Posterior vena cava (tissue), 2 donors: Measurements from ENCODE around the gene NDUFA7. TPM values are rescaled to one million over a fixed set of nuclear protein-coding genes. Genes with fewer than 3 reads are reported as not detected.
"Not testable (repeated sequence)": the region's sequence is repeated elsewhere in the genome, so short reads cannot be mapped to it uniquely, and the experiment has no call there.

ENCODE experiments used
- DNase-seq: peaks from one replicate; pipeline ENCODE4 v3.0.0-alpha.2; 2020; ENCODE audit warnings: low spot score
- intact Hi-C, 2 donors: fragments of 100-400 bp; cut with DNase I; formaldehyde crosslinking; loops; one replicate each; pipeline versions ENCODE4 v1.14.1 to v1.14.2; 2022 to 2023
- total RNA-seq, 2 donors: library from RNA; stranded (reverse); fragmentation: NEBNext Ultra II Directional; extraction: Animal tissue kit (Norgen Biotek cat#: 25700); gene quantifications; one replicate each; pipeline ENCODE4 v1.2.1, GENCODE V29; 2021
- donor health status: DM: yes; HTN: yes; CAD: no.
- donor health status: DM: yes; HTN: yes; CAD: no.

The NDUFA7 gene
- total RNA-seq, 2 donors from 2014 or later: 29.8 to 31.2 TPM

GRCh38 chr19:8324186-8325050 is 3.2 kb upstream of the NDUFA7 start:
- intact Hi-C loops: no loop called here
- no peak for DNase-seq

- intact Hi-C loops: no loop called here
- DNase-seq: no peak
Observed at GRCh38 chr19:8323781-8324185, 2.6 kb upstream of the NDUFA7 start.

GRCh38 chr19:8322638-8322997 is 1.4 kb upstream of the NDUFA7 start:
- DNase-seq: no peak
- intact Hi-C loops: no loop called here

- no peak for DNase-seq
- intact Hi-C loops: no loop called here
Observed at GRCh38 chr19:8321986-8322637, 937 bp upstream of the NDUFA7 start.

GRCh38 chr19:8320564-8321066 is 560 bp downstream of the NDUFA7 start:
- DNase-seq: no peak

DNA sequence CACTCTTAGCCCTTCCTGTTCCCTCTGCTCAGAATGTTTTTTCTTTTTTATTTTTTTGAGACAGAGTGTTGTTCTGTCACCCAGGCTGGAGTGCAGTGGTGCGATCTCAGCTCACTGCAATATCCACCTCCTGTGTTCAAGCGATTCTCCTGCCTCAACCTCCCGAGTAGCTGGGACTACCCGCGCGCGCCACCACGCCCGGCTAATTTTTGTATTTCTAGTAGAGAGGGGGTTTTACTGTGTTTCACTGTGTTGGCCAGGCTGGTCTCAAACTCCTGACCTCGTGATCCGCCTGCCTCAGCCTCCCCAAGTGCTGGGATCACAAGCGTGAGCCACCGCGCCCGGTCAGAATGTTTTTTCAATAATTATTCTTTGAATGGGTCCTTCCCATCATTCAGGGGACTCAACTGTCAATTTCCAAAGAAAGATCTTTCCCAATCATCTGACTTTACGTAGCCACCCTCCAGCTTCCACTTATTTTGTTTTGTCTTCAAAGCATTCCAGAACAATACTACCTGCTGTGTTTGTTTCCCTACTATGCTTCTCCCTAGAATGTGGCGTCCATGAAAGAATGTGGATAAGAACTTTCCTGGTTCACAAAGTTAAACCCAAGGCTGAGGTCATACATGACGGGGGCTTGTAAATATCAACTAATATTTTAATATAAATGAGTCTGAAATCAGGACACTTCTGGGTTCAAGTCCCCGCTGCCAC is 1.2 kb downstream of the NDUFA7 start:
- no peak for DNase-seq
- intact Hi-C loops: no loop called here

More at GRCh38 chr19:8320564-8321066, 560 bp downstream of the NDUFA7 start:
- intact Hi-C loops: no loop called here

GRCh38 chr19:8318835-8319234 is 2.3 kb downstream of the NDUFA7 start:
- DNase-seq, intact Hi-C loops: not testable (repeated sequence)

- intact Hi-C loops: no loop called here
- DNase-seq: no peak
Observed at GRCh38 chr19:8316351-8317125, 4.6 kb downstream of the NDUFA7 start.

- intact Hi-C loops: not testable (repeated sequence)
Observed at GRCh38 chr19:8314981-8315640, 6.1 kb downstream of the NDUFA7 start.

GRCh38 chr19:8311461-8312260 is 9.5 kb downstream of the NDUFA7 start:
- intact Hi-C loops: no loop called here
- DNase-seq: peak; percentile 75

More at GRCh38 chr19:8314981-8315640, 6.1 kb downstream of the NDUFA7 start:
- not testable (repeated sequence) for DNase-seq

DNA sequence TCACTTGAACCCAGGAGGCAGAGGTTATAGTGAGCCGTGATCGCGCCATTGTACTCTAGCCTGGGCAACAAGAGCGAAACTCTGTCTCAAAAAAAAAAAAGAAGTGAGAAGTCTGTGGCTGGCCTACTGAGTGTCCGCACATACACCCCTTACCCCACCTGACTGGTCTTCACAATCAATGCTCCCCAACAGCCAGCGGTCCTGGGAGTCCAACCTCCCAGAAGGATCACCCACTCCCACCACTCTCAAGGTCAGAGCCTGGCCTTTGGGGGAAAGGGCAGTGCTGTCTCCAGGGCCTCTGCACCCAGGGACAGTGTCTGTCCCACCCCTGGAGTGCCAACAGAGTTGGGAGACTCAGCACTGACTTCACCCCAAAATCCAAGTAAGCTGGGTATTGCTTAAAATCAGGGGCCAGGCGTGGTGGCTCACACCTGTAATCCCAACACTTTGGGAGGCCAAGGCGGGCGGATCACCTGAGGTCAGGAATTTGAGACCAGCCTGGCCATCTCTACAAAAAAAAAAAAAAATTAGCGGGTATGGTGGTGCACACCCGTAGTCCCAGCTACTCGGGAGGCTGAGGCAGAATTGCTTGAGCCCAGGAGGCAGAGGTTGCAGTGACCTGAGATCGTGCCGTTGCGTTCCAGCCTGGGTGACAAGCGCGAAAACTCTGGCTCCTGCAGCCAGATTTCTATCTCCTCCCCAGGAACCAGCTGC is 10.7 kb downstream of the NDUFA7 start:
- peak; percentile 46 for DNase-seq
- intact Hi-C loops: no loop called here

GRCh38 chr19:8308891-8309291 is 12.3 kb downstream of the NDUFA7 start:
- DNase-seq: peak; percentile 52
- intact Hi-C loops: no loop called here

- intact Hi-C loops: no loop called here
Observed at GRCh38 chr19:8307965-8308866, 13.0 kb downstream of the NDUFA7 start, which contains the start of gene CD320. Gene CD320, minus strand, starts transcription at chr19:8308358. Its CDS starts 68 bp downstream, at chr19:8308290.

DNA sequence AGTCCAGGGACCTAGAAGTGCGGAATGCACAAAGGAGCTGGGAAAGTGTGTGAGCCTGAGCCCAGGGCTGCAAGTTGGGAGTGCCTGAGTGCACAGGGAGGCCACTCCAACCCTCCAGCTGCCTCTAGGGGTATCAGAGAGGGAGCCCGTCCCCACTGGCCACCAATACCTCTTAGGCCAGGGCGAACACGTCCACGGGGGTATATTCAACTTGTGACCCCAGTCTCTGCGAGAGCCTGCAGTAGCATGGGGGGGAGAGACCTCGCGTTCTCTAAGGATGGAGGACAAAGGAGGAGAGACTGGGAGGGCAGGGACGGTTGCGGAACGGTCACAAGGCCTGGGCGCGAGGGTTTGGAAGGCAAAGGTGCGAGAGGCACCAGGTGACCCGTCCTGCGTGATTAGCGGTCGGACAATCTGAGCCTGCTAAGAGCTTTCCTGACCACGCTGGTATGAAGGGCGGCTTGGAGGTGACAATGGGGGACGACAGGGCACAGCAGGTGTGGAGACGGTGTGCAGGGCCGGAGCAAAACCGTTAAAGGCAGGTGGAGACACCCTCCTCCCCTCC is 13.7 kb downstream of the NDUFA7 start:
- intact Hi-C loops: no loop called here
- DNase-seq: peak; percentile 74

More at GRCh38 chr19:8307965-8308866, 13.0 kb downstream of the NDUFA7 start, which contains the start of gene CD320:
- DNase-seq: peak; percentile 97

DNA sequence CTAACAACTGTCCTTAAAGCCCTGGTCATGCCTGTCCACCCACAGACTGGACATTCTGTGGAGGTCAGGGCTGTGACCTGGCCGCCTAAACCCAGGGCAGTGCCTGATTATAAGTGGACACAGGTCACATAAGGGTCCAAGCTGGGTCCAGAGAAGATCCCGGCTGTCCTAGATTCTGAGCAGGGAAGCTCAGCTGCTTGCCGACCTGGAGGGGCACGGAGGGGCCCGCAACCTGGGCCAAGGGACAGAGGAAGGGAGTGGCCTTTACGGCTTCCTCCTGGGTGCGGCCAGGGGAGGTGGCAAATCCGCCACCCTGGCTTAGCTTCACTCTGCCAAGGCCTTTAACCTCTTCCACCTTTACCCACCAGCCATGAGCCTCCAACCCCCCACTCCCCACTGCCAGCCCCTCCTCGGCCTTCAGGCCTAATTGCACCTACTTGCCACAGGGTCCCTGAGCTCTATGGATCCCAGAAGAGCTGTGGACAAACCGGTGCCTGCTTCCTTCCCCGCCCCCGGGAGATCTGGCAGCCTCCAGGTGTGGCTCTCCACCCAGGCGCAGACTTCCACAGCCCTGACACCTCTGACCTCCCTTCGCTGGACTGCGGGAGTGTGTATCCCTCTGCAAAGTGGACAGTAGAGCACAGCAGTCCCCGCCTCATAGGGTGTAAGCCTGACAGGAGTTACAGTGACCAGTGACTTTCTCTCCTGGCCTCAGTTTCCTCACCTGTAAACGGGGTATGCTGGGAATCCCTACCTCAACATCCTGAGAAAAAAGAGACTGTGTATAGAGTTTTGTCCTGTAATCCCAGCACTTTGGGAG is 14.7 kb downstream of the NDUFA7 start:
- peak; percentile 76 for DNase-seq
- intact Hi-C loops: no loop called here
